GM21723 (cell line): ENCODE measurements around the gene METTL13.

Source experiments
- ATAC-seq: cut with Tn5 transposase; IDR thresholded peaks from one replicate; pipeline ENCODE4 v1.9.1; 2021; ENCODE audit warnings: mild to moderate bottlenecking, moderate library complexity; ENCODE audit not compliant: unreplicated experiment

Gene METTL13

DNA sequence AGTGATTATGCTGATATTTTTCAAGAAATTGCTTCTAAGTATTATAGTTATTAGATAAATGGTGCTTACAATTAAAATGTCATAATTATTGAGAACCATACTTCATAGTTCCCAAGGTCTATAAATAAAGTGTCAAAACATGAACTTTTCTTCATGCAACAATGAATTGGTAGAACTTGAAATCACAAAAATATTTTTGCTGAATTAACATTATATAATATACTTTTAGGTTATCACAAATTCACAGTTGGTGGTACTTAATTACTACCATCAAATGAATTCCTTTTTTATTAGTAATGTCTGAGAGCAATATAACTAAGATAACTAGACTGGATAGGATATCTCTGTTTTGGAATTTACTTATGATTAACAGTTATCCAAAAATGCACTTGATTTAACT lies 64.5 kb downstream of the METTL13 start:
- no peak for ATAC-seq
